Stromal cell of bone marrow (primary cell): ENCODE measurements around the gene NCOA1.
"Not testable (repeated sequence)": the region's sequence is repeated elsewhere in the genome, so short reads cannot be mapped to it uniquely, and the experiment has no call there.

Experiments
- DNase-seq: peaks from one replicate; pipeline ENCODE4 v3.0.0-alpha.2; 2012; ENCODE audit warnings: low read depth

The NCOA1 gene

DNA sequence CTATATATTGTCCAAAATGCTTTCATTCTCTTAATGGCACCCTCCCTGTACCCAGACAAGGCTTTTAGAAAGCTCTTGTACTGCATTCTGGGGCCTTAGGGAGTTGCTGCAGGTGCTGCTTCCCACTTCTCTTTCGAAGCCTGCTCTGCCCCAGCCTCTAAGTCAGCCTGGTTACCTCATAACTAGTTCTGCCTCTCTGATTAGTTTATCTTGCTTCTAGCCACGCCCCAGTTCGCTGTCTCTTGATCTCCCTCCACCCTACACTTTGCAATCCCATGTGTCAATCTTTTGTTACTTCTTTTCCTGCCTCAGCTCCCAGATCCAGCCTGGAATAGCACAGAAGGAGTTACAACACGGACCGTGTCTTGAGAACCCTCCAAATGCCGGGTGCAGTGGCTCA is 13.8 kb upstream of the NCOA1 start:
- no peak for DNase-seq

DNA sequence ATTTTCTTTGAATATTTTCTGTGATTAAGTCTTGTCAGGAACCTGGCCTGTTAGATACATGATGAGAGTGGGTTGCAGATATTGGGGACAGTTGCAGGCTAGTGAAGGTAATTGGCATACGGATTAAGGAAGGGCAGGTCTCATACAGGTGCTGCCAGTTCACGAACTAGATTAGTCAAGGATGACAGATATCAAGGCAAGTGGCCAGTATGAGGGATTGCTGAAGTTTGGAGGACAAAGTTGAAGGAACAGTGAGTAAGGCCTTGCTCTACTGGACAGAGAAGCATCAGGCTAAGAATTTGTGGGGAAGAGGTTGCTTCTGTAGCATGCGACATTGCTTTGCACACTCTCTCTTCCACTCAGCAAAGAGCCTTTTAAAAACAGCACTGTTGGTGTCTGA is 12.8 kb upstream of the NCOA1 start:
- DNase-seq, result no peak

DNA sequence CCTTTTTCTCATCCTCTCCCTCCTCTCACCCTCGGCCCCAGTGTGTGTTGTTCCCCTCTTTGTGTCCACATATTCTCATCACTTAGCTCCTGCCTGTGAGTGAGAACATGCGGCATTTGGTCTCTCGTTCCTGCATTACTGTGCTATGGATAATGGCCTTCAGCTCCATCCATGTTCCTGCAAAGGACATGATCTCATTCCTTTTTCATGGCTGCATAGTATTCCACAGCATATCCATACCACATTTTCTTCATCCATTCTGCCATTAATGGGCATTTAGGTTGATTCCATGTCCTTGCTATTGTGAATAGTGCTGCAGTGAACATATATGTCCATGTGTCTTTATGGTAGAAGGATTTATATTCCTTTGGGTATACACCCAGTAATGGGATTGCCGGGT is 10.8 kb upstream of the NCOA1 start:
- DNase-seq, result no peak

DNA sequence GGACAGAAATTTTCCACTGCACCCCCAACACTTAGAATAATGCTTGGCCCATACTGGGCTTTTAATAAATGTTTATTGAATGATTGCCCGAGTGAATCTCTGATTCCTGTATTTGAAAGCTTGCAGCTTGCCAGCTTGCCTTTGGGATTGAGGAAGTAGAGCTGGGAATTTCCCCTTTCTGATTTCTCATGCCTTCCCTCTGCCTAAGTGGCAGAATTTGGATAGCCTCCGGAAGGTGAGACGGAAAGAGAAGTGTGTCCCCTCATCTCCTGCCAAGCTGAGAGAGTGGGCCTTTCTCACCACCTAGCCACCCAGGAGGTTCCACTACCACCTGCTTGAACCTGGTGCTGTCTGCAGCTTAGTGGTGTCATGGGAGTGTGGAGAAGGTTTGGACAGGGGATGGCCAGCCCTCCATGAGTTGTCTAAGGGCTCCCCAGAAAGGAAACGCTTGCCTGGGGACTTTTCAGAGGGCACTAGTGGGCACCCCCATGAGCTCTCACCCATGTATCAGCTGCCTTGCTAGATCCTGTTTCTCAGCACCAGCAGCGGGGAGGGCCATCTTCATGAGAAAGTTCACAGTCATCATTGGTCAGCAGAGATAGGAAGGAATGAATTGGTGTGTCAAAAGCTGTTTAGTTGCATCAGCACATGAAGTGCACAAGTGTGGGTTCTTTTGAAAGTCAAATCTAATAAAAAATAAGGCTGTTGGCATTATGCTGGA is 8.6 kb upstream of the NCOA1 start:
- no peak for DNase-seq

DNA sequence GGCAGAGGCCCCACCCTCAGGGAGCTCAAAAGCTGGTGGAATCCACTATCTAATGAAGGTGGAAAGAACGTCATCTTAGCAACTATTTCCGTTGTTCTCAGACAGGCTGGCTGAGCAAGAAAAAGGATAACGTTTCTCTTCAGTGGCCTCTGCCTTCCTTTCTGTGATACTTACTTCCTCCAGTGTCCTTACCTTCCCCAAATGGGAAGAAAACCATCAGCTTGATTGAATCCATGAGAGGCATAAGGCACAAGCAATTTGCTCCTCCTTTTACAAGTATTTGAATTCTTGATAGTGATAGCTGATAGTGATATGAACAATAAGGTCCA is 8.1 kb upstream of the NCOA1 start:
- DNase-seq, result no peak

DNA sequence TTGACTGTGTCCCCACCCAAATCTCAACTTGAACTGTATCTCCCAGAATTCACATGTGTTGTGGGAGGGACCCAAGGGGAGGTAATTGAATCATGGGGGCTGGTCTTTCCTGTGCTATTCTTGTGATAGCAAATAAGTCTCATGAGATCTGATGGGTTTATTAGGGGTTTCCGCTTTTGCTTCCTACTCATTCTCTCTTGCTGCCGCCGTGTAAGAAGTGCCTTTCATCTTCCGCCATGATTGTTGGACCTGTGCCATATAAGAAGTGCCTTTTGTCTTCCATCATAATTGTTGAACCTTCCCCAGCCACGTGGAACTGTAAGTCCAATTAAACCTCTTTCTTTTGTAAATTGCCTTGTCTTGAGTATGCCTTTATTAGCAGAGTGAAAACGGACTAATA is 6.4 kb upstream of the NCOA1 start:
- DNase-seq, result not testable (repeated sequence)

DNA sequence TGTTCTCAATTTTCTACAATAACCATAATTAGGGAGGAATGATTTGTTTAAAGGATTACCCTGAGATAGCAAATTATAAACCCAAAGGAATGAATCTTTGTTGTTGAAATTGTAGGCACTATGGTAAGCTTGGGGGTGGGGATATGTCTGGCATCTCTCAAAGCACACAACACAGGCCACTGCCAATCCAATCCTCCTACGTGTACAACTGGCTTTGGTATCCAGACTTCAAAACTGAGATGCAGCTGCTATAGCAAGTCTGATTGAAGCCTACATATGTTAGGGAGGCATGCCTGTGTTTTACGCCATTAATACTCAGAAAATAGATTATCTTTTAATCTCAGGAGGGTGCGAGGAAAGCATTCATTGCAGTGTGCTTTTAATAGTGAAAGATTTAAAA is 5.9 kb upstream of the NCOA1 start:
- DNase-seq, result no peak

DNA sequence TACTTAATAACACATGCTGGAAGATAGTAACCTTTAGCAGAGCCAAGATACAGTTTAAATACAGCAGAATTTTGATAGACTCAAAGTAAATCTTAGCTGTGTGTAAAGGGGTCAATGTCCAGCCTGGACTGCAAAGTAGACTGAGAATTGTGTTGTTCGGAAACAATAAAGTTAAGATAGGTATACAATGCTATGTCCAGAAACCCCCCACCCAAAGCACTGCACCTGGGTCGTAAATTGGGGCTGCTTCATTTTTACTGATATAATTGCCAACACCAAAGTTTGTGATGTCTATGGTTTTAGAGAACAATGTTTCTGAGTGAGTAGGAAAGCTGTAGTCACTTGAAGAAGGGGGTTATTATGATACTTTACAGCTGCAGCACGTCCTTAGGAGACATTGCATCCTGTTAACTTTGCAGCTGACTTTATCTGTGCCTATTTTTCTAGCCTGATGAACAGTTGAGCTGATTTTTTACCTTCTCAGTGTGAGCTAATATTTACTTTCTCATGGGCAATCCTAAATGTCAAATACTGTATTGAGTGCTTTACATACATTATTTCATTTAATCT is 4.3 kb upstream of the NCOA1 start:
- DNase-seq, result no peak

DNA sequence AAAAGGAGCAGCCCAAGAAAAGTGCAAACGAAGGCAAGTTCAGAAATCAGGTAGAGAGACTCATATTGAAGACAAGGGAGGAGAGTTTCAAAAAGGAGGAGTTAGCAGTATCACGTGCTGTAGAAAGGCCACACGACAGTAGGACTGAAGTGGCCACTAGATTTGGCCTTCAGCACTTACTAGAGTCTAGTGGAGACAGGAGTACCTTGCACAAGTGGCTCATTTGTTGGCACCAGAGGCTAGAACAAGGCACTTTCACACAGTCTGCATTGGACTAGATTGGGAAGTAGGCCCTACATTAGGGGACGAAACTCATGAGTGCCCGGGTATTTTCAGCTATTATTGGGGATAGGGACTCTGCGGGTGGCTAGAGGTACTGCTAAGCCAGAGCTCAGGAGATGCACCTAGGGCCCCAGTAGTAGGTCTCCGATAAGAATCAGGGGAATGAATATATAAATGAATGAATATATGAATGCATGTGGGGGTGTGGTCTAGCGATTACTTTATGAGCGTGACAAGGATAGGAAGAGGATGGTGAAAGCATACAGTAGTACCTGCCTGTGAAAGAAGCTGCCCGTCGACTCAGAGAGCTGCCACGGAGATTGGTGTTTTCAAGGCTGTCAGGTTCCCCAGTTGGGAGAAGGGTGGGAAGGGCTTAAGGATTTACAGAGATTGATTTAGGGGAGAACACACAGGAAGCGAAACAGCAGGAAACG is 1.4 kb upstream of the NCOA1 start:
- DNase-seq, result no peak

DNA sequence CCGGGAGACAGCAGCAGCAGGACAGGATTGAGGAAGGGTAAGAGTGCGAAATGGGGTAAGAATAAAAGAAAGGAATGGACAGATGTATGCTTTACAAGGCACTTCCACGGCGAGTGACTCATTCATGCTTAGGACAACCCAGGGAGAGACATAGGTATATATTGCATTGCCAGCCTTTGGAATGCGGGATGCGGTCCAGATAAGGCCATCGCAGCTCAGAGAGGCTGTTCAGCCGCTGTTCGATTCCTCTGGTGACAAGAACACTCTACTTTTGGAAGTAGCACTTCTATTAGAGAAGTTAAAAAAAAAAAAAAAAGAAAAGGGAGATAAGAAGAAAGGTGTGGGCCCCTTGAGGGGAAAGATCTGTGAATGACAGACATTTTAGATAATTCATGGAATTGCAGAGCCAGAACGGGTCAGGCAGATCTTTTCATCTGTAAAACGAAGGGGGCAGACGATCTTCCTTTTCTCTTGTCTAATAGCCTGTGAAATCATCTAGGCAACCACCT is 819 bp upstream of the NCOA1 start:
- DNase-seq, result no peak

DNA sequence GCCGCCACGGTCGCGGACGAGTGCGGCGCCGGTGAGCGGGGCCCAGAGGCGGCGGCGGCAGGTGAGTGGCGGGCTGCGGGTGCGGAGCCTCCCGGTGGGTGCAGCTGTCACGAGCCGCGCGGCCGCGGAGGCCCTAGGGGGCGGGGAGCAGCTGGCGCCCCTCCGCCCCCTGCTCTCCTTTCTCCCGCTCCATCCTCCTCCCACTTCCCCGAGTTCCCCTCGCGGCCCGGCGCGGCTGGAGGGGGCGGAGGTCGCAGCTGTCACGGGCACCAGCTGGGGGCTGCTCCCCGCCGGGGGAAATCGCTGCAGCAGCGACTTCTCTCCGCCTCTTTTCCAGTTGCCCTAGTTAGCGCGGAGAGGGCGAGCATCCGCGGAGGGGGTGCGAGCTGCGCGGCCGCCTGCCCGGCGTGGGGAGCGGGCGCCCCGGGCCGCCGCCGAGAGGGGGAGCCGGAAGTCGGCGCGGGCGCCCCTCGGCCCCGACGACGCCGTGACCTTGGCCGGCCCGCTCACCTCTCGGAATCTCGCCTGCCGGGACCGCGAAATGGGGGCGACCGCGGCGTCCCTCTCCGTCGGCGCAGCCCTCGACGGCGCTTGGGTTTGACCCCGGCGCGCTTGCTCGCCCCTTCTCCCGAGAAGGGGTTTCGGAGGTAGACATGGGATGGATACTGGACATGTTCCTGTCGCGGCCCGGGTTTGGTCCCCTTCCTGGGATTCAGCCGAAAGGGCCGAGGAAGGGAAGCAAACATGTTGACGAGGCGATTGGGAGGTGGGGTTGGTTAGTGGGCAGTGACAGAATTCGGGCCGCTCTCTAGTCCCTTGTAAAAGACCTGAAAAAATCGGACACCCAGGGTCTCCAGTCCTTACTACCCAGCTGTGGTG is 727 bp downstream of the NCOA1 start:
- no peak for DNase-seq

DNA sequence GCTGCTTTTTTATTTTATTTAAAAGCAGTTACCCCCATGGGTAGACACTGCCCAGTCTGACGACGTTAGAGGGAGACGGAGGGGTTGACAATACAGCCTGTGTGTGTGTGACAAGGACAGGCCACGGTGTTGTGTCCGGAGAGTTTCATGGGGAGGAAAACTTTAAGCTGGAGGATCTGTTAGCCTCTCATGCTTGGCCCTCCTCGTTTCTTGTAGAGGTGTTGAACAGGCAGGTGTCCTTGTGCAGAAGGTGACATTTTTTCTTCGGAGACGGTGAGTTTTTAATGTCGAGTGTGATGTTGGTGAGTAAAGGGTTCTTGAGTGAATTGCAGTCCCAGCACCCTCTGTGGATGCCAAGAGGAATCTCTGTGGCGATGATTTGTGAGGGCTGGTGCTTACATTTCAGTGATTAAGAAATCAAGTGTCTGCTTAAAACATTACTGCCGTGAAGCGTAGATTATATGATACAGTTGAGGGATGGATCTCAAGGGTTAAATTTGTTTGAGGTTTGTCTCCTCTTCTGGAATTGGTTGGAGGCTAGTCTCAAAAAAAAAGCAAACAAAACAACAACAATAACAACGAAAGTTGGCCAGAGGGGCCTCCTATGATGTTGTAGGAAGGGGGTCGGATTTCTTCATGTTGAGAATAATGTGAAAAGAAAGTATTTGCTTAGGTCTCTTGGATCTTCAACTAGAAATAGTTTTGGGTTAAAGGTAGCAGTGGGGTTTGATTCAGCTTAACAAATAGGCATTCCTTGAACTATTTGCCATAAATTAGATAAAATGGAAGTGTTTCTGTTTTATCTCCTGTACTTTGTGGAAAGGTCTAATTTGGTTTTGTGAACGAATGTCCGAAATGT is 1.6 kb downstream of the NCOA1 start:
- no peak for DNase-seq

DNA sequence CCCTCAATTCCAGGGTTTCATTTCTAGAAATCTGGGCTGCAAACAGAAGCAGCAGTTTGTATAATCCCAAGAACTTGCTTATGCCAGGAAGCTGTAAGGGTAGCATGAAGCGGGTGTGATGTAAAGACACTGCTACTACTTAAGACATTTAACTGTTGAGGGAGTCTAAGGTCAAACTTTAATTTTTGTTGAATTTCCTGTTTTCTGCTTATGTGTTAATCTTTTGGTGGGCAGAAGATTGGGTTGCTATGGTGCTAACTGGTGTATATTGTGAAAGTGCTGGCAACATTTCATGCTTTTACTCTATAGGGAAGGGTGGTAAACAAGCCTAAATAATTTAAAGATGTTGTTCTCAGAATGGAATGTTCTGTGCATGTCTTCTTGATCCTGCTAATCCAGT is 2.7 kb downstream of the NCOA1 start:
- no peak for DNase-seq

DNA sequence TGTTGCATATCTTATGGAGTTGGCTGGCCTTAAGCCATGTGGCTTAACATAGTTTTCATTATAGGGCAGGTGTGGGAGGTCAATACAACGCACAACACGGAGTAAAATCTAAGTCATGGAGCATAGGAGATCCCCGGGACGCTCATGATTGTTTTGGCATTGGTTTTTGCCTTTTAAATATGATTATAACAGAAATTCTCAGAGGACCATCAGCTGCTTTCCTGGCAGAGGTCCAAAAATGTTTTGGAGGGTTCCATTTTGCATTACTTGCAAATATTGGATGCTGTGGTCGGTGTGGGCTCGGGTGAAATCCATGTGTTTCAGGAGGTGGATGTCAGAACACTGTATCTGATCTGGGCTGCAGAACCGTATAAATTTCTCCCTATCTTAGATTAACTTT is 3.4 kb downstream of the NCOA1 start:
- DNase-seq, result no peak

DNA sequence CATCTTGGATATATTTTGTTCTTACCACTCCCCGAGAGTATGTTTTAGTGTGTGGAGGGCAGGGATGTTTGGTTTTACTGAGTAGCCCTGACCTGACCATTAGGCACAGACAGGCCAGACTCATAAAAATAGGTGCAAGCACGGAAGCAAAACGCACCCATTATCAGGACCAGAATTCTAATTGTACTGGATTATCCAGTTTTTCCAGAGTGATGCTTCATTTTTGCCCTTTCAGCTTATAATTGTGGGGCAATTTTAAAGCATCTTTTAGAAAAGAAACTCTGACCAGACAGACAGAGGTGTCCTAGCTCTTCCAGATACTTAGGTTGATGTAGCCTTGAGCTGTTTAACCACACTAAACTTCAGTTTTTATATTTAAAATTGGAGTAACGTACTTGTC is 4.4 kb downstream of the NCOA1 start:
- no peak for DNase-seq

DNA sequence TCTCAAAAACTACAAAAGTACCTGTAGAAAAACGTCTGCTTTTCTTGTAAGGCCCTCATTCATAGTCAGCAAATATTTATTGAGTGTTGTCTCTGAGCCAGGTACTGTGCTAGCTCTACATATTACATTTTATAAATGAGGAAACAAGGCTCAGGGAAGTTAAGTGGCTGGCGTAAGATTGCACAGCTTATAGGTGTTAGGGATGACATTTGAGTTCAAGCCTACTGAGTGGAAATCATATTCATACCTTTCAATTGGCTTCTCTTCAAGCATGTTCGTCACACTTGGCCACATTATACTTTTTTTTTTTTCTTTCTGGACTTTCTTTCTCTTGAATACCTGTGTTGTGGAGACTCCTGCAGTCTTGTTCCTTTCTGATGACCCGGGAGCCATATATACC is 5.9 kb downstream of the NCOA1 start:
- no peak for DNase-seq

DNA sequence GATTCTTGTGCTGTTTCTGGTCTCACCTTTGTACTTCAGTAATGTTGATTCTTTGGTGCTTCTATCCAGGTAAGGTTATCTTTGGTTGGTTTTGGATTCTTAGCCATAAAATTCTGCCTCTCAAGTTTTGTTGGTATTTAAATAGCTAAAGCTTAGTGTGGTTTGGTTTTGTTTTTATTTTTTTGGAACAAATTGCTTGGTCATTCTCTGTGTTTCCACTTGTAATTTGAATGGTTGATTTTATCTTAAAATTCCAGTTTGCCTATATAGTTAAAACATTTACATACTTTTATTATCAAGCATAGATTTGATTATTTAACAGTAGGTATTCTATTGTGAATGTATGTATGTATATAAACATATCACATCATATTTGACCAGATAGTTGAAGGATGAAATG is 6.6 kb downstream of the NCOA1 start:
- DNase-seq, result no peak

DNA sequence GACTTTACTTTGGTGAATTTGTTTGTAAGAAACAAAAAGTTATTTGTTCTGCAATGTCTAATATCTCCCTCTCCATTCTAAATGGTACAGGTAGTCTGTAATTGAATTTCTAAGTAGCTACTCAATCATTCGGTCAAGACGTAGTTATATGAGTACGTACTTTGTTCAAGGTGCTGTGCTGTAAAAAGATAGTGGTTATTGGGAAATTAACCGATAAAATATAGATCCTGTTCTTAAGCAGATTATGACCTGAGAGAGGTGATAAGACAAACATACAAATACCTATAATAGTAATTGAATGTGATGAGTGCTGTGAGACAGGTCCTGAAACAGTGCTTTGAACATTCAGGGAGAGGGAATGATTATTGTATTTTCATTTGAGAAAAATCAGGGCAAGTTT is 7.1 kb downstream of the NCOA1 start:
- DNase-seq, result no peak

DNA sequence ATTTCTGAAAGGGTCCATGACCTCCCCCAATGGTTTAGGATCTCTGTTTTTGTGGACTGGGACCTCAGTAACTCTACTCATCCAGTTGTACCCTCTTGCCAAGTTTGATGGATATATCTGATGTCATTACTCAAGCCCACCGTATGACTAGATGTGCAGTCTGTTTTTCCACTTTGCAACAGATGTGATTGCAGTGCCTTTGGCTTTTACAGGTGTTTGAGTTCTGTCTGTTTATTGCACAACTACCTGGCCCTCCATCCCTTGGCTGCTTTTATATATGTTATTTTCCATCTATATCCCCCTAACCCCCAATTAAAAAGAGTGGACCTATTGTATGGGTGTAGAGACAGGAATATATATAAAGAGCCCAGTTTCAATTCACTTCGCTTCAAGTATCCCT is 10.8 kb downstream of the NCOA1 start:
- no peak for DNase-seq

DNA sequence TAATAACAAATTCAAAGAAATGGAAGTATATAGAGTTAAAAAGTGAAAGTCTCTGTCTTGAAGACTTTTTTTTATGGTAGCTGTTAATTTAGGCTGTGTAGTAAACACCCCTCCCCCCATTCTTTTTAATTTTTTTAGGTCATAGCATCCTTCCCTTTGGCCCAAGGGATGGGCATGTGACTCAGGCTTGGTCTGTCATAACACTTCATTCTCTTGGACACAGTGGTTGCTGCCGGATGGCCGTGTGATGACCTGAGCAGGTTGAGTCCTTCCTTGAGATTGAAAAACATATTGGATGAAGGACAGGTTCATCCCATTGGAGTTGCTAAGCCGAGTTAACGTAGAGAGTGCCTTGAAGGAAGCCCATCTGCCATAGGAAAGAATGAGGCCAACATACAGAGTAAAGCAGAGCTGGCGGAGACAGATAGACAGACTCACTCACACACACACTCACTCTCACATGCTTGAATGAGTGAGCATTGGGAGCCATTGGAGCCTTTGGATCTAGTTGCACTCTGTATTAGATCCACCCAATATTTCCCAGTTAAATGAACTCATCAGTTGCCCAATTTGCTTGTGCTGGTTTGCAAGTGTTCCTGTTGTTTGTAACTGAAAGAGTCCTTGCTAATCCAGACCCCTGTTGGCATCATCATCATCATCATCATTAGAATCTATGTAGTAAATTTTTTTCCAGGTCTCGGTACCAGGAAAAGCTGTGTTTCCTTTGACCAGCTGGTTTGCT is 14.7 kb downstream of the NCOA1 start:
- DNase-seq, result no peak

DNA sequence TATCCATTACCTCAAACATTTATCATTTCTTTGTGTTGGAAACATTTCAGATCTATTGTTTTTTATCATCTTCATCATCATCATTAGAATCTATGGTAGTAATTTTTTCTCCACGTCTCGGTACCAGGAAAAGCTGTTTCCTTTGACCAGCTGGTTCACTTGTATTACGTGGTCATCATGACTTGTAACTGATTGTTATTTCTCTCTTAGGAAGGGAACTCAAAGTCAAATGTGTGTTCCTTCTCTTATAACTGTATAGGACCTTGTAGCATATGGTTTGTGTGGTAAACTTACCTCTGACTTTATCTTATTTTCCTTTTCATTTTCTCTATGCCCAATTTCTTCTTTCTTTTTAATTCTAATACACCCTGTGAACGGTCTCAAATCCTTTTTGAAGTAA is 16.5 kb downstream of the NCOA1 start:
- no peak for DNase-seq
